SK-N-SH treated with all-trans-retinoic acid at 6 μM for 48 hours (cell line): ENCODE results near the gene AFAP1.

Experiments
- ATAC-seq: fragments of 200-7000 bp; cut with Tn5 transposase; 3 replicates; pipeline ENCODE4 v1.9.1; 2020; ENCODE audit warnings: mild to moderate bottlenecking, moderate library complexity
- ARNTL ChIP-seq: fragments of 450-650 bp; formaldehyde crosslinking; IDR thresholded peaks from 2 replicates; pipeline ENCODE4 v1.5.0; 2020; ENCODE audit warnings: low read depth, mild to moderate bottlenecking, moderate library complexity, borderline replicate concordance
- BACH2 ChIP-seq: fragments of 250-450 bp; sonication (Bioruptor Pico); IDR thresholded peaks from 2 replicates; pipeline ENCODE4 v1.9.0; 2021; ENCODE audit warnings: mild to moderate bottlenecking, borderline replicate concordance
- CSDC2 ChIP-seq: fragments of 250-450 bp; sonication (Bioruptor Pico); IDR thresholded peaks from 2 replicates; pipeline ENCODE4 v1.5.0; 2020; ENCODE audit warnings: mild to moderate bottlenecking, moderate library complexity
- ESRRG ChIP-seq: fragments of 250-450 bp; sonication (Bioruptor Pico); IDR thresholded peaks from 2 replicates; pipeline ENCODE4 v1.6.1; 2021; ENCODE audit warnings: mild to moderate bottlenecking
- GLIS3 ChIP-seq: fragments of 250-450 bp; sonication (Bioruptor Pico); IDR thresholded peaks from 2 replicates; pipeline ENCODE4 v1.5.0; 2020; ENCODE audit warnings: mild to moderate bottlenecking, moderate library complexity
- ISL1 ChIP-seq: fragments of 250-450 bp; sonication (Bioruptor Pico); IDR thresholded peaks from 2 replicates; pipeline ENCODE4 v2.1.2; 2022; ENCODE audit warnings: mild to moderate bottlenecking, moderate library complexity
- OSR1 ChIP-seq: fragments of 250-450 bp; sonication (Bioruptor Pico); IDR thresholded peaks from 2 replicates; pipeline ENCODE4 v1.8.0; 2022; ENCODE audit warnings: moderate library complexity, mild to moderate bottlenecking, inconsistent platforms
- RARB ChIP-seq: fragments of 250-450 bp; sonication (Bioruptor Pico); IDR thresholded peaks from 2 replicates; pipeline ENCODE4 v1.8.0; 2021; ENCODE audit warnings: mild to moderate bottlenecking, moderate library complexity
- SNAI2 ChIP-seq: fragments of 250-450 bp; sonication (Bioruptor Pico); IDR thresholded peaks from 2 replicates; pipeline ENCODE4 v1.5.0; 2020; ENCODE audit warnings: mild to moderate bottlenecking, moderate library complexity
- TCF4 ChIP-seq: fragments of 250-450 bp; sonication (Bioruptor Pico); IDR thresholded peaks from 2 replicates; pipeline ENCODE4 v1.8.0; 2021; ENCODE audit warnings: mild to moderate bottlenecking, moderate library complexity, borderline replicate concordance
- TOX ChIP-seq: fragments of 250-450 bp; sonication (Bioruptor Pico); IDR thresholded peaks from 2 replicates; pipeline ENCODE4 v1.8.0; 2021; ENCODE audit warnings: mild to moderate bottlenecking, moderate library complexity, borderline replicate concordance
- ZC3H10 ChIP-seq: fragments of 250-450 bp; sonication (Bioruptor Pico); IDR thresholded peaks from 2 replicates; pipeline ENCODE4 v1.5.1; 2021; ENCODE audit warnings: mild to moderate bottlenecking, moderate library complexity
- ZFP3 ChIP-seq: fragments of 250-450 bp; sonication (Bioruptor Pico); IDR thresholded peaks from 2 replicates; pipeline ENCODE4 v1.5.0; 2020; ENCODE audit warnings: mild to moderate bottlenecking, moderate library complexity
- ZFP30 ChIP-seq: fragments of 450-650 bp; formaldehyde crosslinking; IDR thresholded peaks from 2 replicates; pipeline ENCODE4 v1.5.0; 2022; ENCODE audit warnings: mild to moderate bottlenecking, moderate library complexity
- ZNF565 ChIP-seq: fragments of 450-650 bp; formaldehyde crosslinking; conservative IDR thresholded peaks from 2 replicates; pipeline ENCODE4 v1.5.0; 2020; ENCODE audit warnings: low read depth, mild to moderate bottlenecking, moderate library complexity
- ZNF70 ChIP-seq: fragments of 450-650 bp; formaldehyde crosslinking; IDR thresholded peaks from 2 replicates; pipeline ENCODE4 v1.5.0; 2020; ENCODE audit warnings: mild to moderate bottlenecking, moderate library complexity
- ZNF8 ChIP-seq: fragments of 450-650 bp; formaldehyde crosslinking; IDR thresholded peaks from 2 replicates; pipeline ENCODE4 v1.5.0; 2020; ENCODE audit warnings: mild to moderate bottlenecking, moderate library complexity
- TF ChIP-seq, protein P1 (sequence below): fragments of 250-450 bp; sonication (Bioruptor Pico); IDR thresholded peaks from 2 replicates; pipeline ENCODE4 v1.8.0; 2021; ENCODE audit warnings: low read depth, mild to moderate bottlenecking, moderate library complexity, borderline replicate concordance
- TF ChIP-seq, protein P2 (sequence below): fragments of 250-450 bp; sonication (Bioruptor Pico); IDR thresholded peaks from 2 replicates; pipeline ENCODE4 v1.5.1; 2021; ENCODE audit warnings: mild to moderate bottlenecking, moderate library complexity
- TF ChIP-seq, protein P3 (sequence below): fragments of 250-450 bp; sonication (Bioruptor Pico); IDR thresholded peaks from 2 replicates; pipeline ENCODE4 v1.5.1; 2020; ENCODE audit warnings: low read depth, mild to moderate bottlenecking, moderate library complexity
- TF ChIP-seq, protein P4 (sequence below): fragments of 250-450 bp; sonication (Bioruptor Pico); IDR thresholded peaks from 2 replicates; pipeline ENCODE4 v1.8.0; 2020; ENCODE audit warnings: mild to moderate bottlenecking, moderate library complexity, borderline replicate concordance

Gene AFAP1

DNA sequence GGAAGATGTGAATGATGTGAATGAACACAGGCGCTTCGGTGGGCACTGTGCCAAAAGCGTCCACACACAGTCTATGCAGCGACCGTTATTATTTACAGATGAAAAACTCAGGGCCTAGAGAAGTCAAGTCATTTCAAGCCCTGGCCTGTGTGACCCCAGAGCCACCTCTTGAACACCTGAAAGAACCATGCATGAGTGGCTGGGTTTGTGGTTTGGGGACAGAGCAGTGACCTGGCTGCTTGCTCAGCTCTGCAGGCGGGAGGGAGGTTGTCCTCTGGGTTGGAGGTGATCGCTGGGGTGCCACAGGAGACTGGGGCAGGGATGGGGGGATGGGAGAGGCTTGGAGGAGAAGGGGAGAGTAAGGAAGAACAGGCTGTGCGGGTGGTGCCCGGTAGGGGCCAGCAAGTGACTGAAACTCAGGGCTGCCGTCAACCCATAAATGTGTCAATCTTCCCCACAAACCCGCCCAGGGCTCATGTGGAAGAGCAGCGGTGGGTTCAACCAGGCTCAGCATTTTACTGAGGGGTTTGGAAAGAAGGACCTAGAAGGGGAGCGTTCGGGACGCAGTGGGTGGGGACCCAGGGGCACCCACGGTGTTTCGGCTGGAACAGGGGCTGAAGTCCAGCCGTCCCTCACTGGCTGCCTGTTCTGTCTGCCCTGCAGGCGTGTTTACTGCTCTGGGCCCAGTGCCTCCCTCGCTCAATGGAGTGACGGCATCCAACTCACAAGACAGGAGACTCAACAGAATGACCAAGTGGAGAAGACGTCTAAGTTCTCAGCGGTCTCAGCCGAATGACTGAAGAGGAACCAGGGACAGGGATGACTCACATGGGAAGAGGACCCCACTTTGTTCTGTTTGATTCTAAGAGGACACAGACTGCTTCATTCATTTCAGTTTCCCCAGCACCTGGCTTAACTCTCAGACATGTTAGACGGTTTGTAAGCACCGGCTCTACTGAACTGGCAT, 167.8 kb downstream of the AFAP1 start (continued):
- TF ChIP-seq RARB (CRISPR knock-in tag), result no peak
- no peak for TF ChIP-seq ZNF565 (CRISPR knock-in tag)
- no peak for TF ChIP-seq OSR1
- TF ChIP-seq, all 23 proteins: peak for 0

DNA sequence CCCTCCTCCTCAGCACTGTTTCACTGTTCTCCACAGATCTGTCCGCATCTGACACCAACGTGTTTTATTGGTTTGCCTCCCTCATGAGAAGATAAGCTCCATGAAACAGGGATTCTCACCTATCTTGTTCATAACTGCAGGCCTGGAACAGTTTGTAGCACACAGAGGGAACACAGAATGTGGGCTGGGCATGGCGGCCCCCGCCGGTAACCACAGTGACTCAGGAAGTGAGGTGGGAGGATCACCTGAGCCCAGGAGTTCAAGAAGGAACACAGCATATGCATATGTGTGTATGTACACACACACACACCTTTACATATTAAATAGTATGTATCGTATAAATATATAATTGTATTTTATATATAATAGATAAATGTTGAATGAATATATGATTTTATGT, 168.6 kb downstream of the AFAP1 start:
- ATAC-seq, result no peak
- TF ChIP-seq ZFP3, result no peak
- no peak for TF ChIP-seq ESRRG (CRISPR knock-in tag)
- TF ChIP-seq, protein P1, sequence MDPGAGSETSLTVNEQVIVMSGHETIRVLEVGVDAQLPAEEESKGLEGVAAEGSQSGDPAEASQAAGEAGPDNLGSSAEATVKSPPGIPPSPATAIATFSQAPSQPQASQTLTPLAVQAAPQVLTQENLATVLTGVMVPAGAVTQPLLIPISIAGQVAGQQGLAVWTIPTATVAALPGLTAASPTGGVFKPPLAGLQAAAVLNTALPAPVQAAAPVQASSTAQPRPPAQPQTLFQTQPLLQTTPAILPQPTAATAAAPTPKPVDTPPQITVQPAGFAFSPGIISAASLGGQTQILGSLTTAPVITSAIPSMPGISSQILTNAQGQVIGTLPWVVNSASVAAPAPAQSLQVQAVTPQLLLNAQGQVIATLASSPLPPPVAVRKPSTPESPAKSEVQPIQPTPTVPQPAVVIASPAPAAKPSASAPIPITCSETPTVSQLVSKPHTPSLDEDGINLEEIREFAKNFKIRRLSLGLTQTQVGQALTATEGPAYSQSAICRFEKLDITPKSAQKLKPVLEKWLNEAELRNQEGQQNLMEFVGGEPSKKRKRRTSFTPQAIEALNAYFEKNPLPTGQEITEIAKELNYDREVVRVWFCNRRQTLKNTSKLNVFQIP (CRISPR knock-in tag), result no peak
- no peak for TF ChIP-seq TCF4 (CRISPR knock-in tag)
- no peak for TF ChIP-seq ZNF8 (CRISPR knock-in tag)
- TF ChIP-seq, protein P2, sequence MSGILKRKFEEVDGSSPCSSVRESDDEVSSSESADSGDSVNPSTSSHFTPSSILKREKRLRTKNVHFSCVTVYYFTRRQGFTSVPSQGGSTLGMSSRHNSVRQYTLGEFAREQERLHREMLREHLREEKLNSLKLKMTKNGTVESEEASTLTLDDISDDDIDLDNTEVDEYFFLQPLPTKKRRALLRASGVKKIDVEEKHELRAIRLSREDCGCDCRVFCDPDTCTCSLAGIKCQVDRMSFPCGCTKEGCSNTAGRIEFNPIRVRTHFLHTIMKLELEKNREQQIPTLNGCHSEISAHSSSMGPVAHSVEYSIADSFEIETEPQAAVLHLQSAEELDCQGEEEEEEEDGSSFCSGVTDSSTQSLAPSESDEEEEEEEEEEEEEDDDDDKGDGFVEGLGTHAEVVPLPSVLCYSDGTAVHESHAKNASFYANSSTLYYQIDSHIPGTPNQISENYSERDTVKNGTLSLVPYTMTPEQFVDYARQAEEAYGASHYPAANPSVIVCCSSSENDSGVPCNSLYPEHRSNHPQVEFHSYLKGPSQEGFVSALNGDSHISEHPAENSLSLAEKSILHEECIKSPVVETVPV (CRISPR knock-in tag), result no peak
- no peak for TF ChIP-seq SNAI2 (CRISPR knock-in tag)
- no peak for TF ChIP-seq ZC3H10 (CRISPR knock-in tag)
- no peak for TF ChIP-seq ZFP30 (CRISPR knock-in tag)
- no peak for TF ChIP-seq TOX (CRISPR knock-in tag)
- no peak for TF ChIP-seq ZNF565 (CRISPR knock-in tag)

DNA sequence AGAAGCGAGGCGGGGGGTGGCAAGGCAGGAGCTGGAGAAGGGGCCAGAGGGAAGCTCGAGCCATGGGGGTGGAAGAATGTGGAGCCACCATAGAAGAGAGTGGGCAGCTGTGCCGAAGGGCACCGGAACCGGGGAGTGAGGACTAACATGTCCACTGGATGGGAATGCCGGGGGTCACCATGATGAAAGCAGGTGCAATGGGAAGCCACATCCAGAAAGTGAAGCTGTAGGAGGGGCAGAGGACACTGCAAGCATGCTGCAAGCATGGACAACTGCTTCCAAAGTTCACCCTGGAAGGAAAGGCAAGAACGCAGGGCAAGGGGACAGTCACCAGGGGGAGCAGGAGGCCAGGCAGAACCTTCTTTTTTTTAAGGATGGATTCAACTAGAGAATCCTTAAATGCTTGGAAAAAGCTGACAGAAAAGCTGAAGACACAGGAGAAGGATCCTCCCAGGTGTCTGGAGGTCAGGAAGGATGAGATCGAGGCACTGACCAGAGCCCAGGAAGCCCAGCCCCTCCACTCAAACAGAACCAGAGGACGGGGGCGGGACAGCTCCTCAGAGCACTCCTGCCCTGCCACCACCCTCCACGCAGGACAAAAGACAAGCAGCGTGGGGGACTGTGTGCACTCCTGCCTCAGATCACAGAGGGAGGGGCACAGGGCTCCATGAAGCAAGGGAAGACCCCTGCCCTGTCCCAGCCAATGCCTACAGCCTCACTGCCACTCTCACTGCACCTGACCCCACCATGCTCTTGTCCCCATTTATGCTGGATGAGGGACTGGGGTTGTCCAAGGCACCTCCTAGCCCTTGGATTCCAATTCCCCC, 169.2 kb downstream of the AFAP1 start:
- no peak for TF ChIP-seq TOX (CRISPR knock-in tag)
- TF ChIP-seq, protein P3, sequence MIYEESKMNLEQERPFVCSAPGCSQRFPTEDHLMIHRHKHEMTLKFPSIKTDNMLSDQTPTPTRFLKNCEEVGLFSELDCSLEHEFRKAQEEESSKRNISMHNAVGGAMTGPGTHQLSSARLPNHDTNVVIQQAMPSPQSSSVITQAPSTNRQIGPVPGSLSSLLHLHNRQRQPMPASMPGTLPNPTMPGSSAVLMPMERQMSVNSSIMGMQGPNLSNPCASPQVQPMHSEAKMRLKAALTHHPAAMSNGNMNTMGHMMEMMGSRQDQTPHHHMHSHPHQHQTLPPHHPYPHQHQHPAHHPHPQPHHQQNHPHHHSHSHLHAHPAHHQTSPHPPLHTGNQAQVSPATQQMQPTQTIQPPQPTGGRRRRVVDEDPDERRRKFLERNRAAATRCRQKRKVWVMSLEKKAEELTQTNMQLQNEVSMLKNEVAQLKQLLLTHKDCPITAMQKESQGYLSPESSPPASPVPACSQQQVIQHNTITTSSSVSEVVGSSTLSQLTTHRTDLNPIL, result no peak
- TF ChIP-seq, protein P2 (CRISPR knock-in tag), result no peak
- no peak for TF ChIP-seq ZC3H10 (CRISPR knock-in tag)
- no peak for TF ChIP-seq ZFP3
- TF ChIP-seq, protein P1 (CRISPR knock-in tag), result no peak
- no peak for TF ChIP-seq ZNF70 (CRISPR knock-in tag)
- TF ChIP-seq ISL1 (CRISPR knock-in tag), result no peak
- TF ChIP-seq TCF4 (CRISPR knock-in tag), result no peak
- TF ChIP-seq, protein P4, sequence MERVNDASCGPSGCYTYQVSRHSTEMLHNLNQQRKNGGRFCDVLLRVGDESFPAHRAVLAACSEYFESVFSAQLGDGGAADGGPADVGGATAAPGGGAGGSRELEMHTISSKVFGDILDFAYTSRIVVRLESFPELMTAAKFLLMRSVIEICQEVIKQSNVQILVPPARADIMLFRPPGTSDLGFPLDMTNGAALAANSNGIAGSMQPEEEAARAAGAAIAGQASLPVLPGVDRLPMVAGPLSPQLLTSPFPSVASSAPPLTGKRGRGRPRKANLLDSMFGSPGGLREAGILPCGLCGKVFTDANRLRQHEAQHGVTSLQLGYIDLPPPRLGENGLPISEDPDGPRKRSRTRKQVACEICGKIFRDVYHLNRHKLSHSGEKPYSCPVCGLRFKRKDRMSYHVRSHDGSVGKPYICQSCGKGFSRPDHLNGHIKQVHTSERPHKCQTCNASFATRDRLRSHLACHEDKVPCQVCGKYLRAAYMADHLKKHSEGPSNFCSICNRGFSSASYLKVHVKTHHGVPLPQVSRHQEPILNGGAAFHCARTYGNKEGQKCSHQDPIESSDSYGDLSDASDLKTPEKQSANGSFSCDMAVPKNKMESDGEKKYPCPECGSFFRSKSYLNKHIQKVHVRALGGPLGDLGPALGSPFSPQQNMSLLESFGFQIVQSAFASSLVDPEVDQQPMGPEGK (CRISPR knock-in tag), result no peak
- no peak for TF ChIP-seq ZFP30 (CRISPR knock-in tag)
- no peak for TF ChIP-seq ESRRG (CRISPR knock-in tag)
- no peak for TF ChIP-seq OSR1
- TF ChIP-seq CSDC2, result no peak
- no peak for TF ChIP-seq ZNF8 (CRISPR knock-in tag)
- no peak for TF ChIP-seq ARNTL (CRISPR knock-in tag)
- no peak for TF ChIP-seq GLIS3 (CRISPR knock-in tag)
- no peak for TF ChIP-seq BACH2 (CRISPR knock-in tag)
- ATAC-seq, result peak; percentile 49
